Measurements from ENCODE around the gene HDHD2. TPM values are rescaled to one million over a fixed set of nuclear protein-coding genes. Genes with fewer than 3 reads are reported as not detected.

HDHD2 gene
- total and polyA plus RNA-seq, 5 donors, result 23.0 to 39.9 (median 35.4) TPM

DNA sequence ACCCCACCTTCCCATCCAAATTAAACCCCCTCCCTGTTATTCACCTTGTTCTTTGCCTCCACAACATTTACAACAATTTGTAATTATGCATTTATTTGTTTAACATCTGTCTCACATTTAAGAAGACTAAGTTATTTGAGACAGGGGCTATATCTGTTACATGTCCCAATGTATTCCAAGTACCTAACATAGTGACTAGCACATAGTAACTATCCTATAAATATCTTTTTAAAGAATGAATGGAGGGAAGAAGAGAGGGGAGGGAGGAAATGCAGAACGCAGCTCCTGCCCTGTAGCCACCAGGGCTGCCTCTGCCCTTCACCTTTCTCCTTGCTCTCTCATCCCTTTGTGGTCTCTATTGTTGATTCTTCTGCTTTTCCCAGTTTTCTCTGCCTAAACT is 40.6 kb downstream of the HDHD2 start:
- 77% methylated on average over 1 of the region's 1 CpG for WGBS
- intact Hi-C loops (cut with DNase I), result loop anchor here in 2 of 4 donors (10.0 kb wide), 1 partner anchor 635 kb away; no protein-coding TSS in a partner anchor
- ATAC-seq (no peak), DNase-seq (no peak)
- H3K27me3 ChIP-seq (ENCODE audit: control insufficient read depth, insufficient read depth), result no peaks in the 10 kb centered on the region
- H3K4me1 ChIP-seq (ENCODE audit: control insufficient read depth, insufficient read depth, low read length), result no peaks in the 10 kb centered on the region
- no peaks in the 10 kb centered on the region for H3K9me3 ChIP-seq (ENCODE audit: control insufficient read depth, low read length)
- H3K4me3 ChIP-seq (ENCODE audit: low read length), result no peak overlapping the region
- H3K27ac ChIP-seq (ENCODE audit: low read length), result no peak overlapping the region

DNA sequence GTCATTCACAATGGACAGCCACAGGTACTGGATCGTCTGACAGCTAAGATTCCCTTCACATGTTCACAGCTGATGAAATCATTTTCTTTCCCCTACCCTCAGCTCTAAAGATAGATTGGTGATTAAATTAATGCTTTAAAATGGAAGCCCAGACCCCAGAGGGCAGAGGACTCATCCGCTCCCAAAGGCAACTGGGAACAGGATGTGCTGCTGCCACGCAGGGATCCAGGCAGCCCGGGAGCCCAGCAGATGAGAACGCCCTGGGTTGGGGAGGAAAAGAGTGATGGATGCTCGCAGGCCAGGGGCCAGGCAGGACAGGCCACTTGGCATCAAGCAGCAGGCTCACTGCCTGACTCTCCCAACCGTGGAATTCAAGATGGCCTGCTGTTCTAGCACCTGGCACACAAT is 41.3 kb downstream of the HDHD2 start:
- no peaks in the 10 kb centered on the region for H3K4me1 ChIP-seq (ENCODE audit: control insufficient read depth, insufficient read depth, low read length)
- H3K4me3 ChIP-seq (ENCODE audit: low read length), result no peak overlapping the region
- ATAC-seq (no peak), DNase-seq (no peak)
- H3K27me3 ChIP-seq (ENCODE audit: control insufficient read depth, insufficient read depth), result no peaks in the 10 kb centered on the region
- no peaks in the 10 kb centered on the region for H3K9me3 ChIP-seq (ENCODE audit: control insufficient read depth, low read length)
- 88% methylated on average over 7 of the region's 7 CpGs for WGBS
- H3K27ac ChIP-seq (ENCODE audit: low read length), result no peak overlapping the region
- intact Hi-C loops (cut with DNase I), result loop anchor here in 2 of 4 donors (10.0 kb wide), 1 partner anchor 636 kb away; no protein-coding TSS in a partner anchor

DNA sequence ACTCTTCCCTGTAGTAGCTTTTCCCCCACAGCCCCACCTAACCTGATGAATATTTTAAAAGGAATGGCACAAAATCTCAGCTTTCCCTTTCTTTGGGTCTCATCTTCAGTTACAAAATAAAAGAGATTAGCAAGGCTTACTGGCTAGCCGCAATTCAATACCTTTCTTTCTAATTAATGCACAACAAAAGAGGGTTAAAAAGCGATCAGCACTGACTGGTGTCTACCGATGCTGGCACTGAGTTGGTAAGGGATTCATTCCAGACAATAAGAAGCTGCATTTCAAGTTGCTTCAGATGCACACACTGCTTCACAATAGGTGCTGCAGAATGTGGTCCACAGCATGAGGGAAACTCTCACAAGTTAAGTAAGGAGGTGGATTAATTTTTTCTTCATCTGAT is 41.9 kb downstream of the HDHD2 start:
- ATAC-seq, result no peak
- Histone ChIP-seq H3K27ac (ENCODE audit: low read length) (no peak overlapping the region), H3K9me3 (ENCODE audit: control insufficient read depth, low read length) (no peaks in the 10 kb centered on the region), H3K27me3 (ENCODE audit: control insufficient read depth, insufficient read depth) (no peaks in the 10 kb centered on the region), H3K4me1 (ENCODE audit: control insufficient read depth, insufficient read depth, low read length) (no peaks in the 10 kb centered on the region), H3K4me3 (ENCODE audit: low read length) (no peak overlapping the region)
- WGBS, result 83% methylated on average over 3 of the region's 3 CpGs
- no peak for DNase-seq
- intact Hi-C loops (cut with DNase I), result loop anchor here in 2 of 4 donors (10.0 kb wide), 1 partner anchor 636 kb away; no protein-coding TSS in a partner anchor

DNA sequence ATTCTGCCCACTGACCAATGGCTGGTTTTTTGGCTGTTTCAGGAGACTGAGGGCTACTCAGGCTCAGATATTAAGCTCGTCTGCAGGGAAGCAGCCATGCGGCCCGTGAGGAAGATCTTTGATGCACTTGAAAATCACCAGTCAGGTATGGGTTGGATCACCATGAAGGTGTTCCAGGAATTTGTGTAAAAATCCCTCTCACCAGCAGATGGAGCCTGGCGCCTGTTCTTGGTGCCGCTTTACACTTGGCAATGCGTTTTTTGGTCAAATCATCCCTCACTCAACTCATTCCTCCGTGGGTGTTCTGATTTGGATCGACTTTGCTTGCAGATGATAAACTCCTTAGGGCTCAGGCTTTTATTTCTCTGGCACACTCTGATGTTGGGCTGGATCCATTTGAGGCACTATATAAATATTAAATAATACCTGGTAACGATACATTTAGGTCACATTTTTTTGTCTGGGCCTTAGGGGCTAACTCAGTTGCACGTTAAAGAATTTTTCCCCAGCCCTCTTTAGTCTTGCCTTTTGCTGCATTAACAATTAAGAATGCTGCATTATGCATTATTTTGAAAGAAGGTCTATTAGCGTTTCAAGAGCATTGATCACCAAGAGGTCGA is 50.0 kb downstream of the HDHD2 start:
- peak; percentile 74 to 76 for ATAC-seq
- Histone ChIP-seq H3K9me3 (ENCODE audit: control insufficient read depth, low read length) (no peaks in the 10 kb centered on the region), H3K27me3 (ENCODE audit: control insufficient read depth, insufficient read depth) (no peaks in the 10 kb centered on the region), H3K4me3 (ENCODE audit: low read length) (no peak overlapping the region), H3K4me1 (ENCODE audit: control insufficient read depth, insufficient read depth, low read length) (no peaks in the 10 kb centered on the region), H3K27ac (ENCODE audit: low read length) (no peak overlapping the region)
- WGBS, result 25% methylated on average over 12 of the region's 12 CpGs
- intact Hi-C loops (cut with DNase I), result loop anchor here in 2 of 4 donors (2.0 to 10.0 kb wide), 2 partner anchors 104 to 644 kb away; no protein-coding TSS in a partner anchor
- DNase-seq, result peak in 2 of 3 donors; percentile 19 to 47

DNA sequence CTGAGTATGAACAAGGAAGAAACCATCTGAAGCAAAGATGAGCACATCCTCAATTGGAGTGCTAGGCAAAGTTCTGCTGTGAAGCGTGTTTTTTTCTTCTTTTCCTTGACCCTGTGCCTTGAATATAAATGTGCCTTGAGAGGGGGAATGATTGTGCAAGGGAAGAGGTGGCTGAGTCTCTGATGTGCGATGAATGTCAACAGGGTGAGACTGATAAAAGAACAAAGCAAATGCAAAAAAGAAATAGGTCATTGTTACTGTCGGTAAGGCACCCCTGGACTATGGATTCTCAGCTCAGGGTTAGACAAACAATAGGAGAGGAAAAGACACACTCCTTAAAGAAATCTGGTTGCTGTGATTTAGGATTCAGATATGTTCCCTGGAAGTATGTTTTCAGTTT is 54.5 kb downstream of the HDHD2 start:
- no peak overlapping the region for H3K27ac ChIP-seq (ENCODE audit: low read length)
- no peaks in the 10 kb centered on the region for H3K27me3 ChIP-seq (ENCODE audit: control insufficient read depth, insufficient read depth)
- ATAC-seq, result no peak
- DNase-seq, result no peak
- no peaks in the 10 kb centered on the region for H3K4me1 ChIP-seq (ENCODE audit: control insufficient read depth, insufficient read depth, low read length)
- no peaks in the 10 kb centered on the region for H3K9me3 ChIP-seq (ENCODE audit: control insufficient read depth, low read length)
- intact Hi-C loops (cut with DNase I), result loop anchor here in 2 of 4 donors (5.0 to 10.0 kb wide), 2 partner anchors 106 to 659 kb away; no protein-coding TSS in a partner anchor
- no peak overlapping the region for H3K4me3 ChIP-seq (ENCODE audit: low read length)
- WGBS, result 71% methylated on average over 3 of the region's 3 CpGs

DNA sequence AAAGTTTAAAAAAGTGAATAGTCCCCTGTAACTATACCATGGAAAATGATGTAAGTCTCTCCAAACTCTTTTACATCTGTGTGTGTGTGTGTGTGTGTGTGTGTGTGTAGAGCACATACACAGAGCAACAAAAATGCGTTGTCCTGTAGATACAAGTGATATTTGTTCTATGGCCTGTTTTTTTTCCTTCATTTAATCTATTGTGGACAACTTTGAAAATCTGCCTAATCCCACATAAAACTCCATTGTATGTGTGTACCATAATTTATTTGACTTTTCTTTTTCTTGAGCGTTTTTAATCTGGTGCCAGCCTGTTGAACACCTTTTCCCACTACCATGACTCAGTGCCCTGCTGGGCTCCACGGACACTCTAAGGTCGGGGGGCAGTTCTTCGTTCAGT is 62.6 kb downstream of the HDHD2 start:
- ATAC-seq, result no peak
- 90% methylated on average over 5 of the region's 5 CpGs for WGBS
- intact Hi-C loops (cut with DNase I), result no loop called here
- Histone ChIP-seq H3K4me3 (ENCODE audit: low read length) (no peak overlapping the region), H3K27me3 (ENCODE audit: control insufficient read depth, insufficient read depth) (no peaks in the 10 kb centered on the region), H3K4me1 (ENCODE audit: control insufficient read depth, insufficient read depth, low read length) (no peaks in the 10 kb centered on the region), H3K9me3 (ENCODE audit: control insufficient read depth, low read length) (no peaks in the 10 kb centered on the region), H3K27ac (ENCODE audit: low read length) (no peak overlapping the region)
- no peak for DNase-seq

DNA sequence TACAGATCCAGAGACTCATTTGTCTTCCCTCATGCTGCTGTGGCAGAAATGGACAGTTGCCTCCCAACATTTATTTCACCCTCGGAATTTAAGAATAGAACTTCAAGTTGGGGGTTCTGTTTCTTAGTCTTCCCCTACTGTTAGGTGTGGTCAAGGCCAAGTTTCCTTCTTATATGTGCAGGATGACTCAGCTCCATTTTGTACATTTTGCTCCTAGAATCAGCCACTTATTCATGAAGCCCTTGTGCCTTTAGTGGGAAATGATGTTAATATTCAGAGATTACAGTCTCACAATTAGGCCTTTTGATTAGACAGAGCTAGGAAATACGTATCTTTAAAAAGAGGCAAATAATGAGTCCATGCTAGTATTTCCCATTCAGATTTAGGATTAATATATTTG is 68.7 kb downstream of the HDHD2 start:
- WGBS, result 86% methylated on average over 2 of the region's 2 CpGs
- ATAC-seq (no peak), DNase-seq (no peak)
- Histone ChIP-seq H3K4me1 (ENCODE audit: control insufficient read depth, insufficient read depth, low read length) (no peaks in the 10 kb centered on the region), H3K27ac (ENCODE audit: low read length) (no peak overlapping the region), H3K9me3 (ENCODE audit: control insufficient read depth, low read length) (no peaks in the 10 kb centered on the region), H3K4me3 (ENCODE audit: low read length) (no peak overlapping the region), H3K27me3 (ENCODE audit: control insufficient read depth, insufficient read depth) (no peaks in the 10 kb centered on the region)
- intact Hi-C loops (cut with DNase I), result no loop called here

DNA sequence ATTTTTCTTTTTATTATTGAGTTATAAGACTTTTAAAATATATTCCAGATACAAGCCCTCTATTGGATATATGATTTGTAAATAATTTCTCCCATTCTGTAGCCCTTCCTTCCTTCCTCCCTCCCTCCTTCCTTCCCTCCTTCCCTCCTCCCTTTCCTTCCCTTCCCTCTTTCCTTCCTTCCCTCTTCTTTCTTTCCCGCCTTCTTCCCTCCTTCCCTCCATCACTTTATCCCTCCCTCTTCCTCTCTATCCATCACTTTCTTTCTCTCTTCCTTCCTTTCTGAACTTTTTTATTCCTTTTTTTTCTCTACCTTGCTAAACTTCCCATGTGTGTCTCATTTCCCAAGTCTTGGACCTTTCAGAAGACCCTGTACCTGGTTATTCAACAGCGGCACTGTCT is 69.4 kb downstream of the HDHD2 start:
- no peak for ATAC-seq
- Histone ChIP-seq H3K4me1 (ENCODE audit: control insufficient read depth, insufficient read depth, low read length) (no peaks in the 10 kb centered on the region), H3K27me3 (ENCODE audit: control insufficient read depth, insufficient read depth) (no peaks in the 10 kb centered on the region), H3K4me3 (ENCODE audit: low read length) (no peak overlapping the region), H3K27ac (ENCODE audit: low read length) (no peak overlapping the region), H3K9me3 (ENCODE audit: control insufficient read depth, low read length) (no peaks in the 10 kb centered on the region)
- no peak for DNase-seq
- intact Hi-C loops (cut with DNase I), result no loop called here
- WGBS, result 88% methylated on average over 2 of the region's 2 CpGs

DNA sequence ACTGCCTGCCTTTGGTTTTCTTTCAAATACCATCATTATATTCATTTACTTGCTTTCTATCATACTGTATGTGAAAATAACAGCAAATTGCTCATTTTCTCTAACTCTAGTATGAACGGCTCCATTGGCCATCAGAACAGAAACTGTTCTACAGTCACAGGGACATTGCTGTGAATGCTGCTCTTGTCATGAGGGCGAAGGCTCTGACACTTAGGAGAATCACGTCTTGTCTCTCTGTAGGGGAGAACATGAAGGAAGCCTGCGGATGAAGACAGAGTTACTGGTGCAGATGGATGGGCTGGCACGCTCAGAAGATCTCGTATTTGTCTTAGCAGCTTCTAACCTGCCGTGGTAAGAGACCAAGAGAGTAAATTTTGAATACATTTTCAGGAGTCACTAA is 73.2 kb downstream of the HDHD2 start:
- ATAC-seq (no peak), DNase-seq (no peak)
- intact Hi-C loops (cut with DNase I), result no loop called here
- Histone ChIP-seq H3K9me3 (ENCODE audit: control insufficient read depth, low read length) (no peaks in the 10 kb centered on the region), H3K27me3 (ENCODE audit: control insufficient read depth, insufficient read depth) (no peaks in the 10 kb centered on the region), H3K4me1 (ENCODE audit: control insufficient read depth, insufficient read depth, low read length) (no peaks in the 10 kb centered on the region), H3K27ac (ENCODE audit: low read length) (no peak overlapping the region), H3K4me3 (ENCODE audit: low read length) (no peak overlapping the region)
- 85% methylated on average over 7 of the region's 7 CpGs for WGBS

DNA sequence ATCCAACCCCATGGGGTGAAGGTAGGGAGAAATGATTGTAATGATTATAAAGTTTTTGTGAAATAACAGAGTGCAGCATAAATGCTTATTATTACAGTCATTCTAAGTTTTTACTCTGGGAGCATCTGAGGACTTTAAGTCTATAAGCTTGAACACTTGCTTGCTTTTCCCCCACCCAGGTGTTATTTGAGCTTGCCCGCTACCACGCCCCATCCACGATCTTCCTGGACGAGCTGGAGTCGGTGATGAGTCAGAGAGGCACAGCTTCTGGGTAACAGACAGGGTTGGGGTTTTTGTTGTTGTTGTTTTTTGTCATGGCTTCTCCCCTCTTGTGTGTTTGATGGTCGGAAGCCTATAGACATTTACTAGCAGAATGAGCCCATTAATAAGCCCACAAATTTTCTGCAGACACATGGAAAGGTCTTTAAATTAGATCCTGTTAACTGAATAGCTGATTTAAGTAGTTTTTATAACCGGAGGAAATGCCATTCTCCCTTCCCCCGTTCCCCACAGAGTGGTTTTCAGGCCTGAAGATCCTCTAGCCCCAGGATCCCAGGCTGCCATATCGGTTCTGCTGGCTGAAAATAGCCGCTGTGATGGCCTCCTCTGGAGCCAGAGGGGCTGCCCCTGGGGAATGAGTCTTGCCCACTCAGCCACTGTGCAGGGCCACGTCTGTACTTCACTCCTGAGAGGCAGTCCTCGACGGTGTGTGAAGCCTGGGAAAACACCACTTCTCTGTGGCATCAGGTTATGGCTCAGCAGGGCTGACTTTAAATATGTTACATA is 75.0 kb downstream of the HDHD2 start:
- ATAC-seq (no peak), DNase-seq (no peak)
- 58% methylated on average over 13 of the region's 13 CpGs for WGBS
- no peak overlapping the region for H3K27ac ChIP-seq (ENCODE audit: low read length)
- H3K27me3 ChIP-seq (ENCODE audit: control insufficient read depth, insufficient read depth), result no peaks in the 10 kb centered on the region
- no peaks in the 10 kb centered on the region for H3K4me1 ChIP-seq (ENCODE audit: control insufficient read depth, insufficient read depth, low read length)
- H3K4me3 ChIP-seq (ENCODE audit: low read length), result no peak overlapping the region
- intact Hi-C loops (cut with DNase I), result no loop called here
- H3K9me3 ChIP-seq (ENCODE audit: control insufficient read depth, low read length), result no peaks in the 10 kb centered on the region

DNA sequence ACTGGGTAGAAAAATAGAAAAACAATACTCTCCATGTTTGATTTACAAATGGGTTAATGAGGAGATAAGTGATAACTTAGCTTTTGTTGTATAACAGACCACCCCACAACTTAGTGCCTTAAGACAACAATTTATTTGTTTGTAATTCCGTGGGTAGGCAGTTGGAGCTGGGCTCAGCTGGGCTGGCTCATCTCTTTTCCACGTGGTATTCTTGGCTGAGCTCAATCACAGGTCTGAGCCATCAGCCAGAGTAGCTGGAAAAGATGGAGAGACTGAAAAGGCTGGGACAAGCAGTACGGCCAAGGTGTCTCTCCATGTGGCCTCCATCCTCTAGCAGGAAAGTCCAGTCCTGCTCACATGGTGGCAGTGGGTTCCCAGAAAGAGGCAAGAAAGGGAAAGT is 82.7 kb downstream of the HDHD2 start:
- ATAC-seq (no peak), DNase-seq (no peak)
- intact Hi-C loops (cut with DNase I), result no loop called here
- Histone ChIP-seq H3K9me3 (ENCODE audit: control insufficient read depth, low read length) (no peaks in the 10 kb centered on the region), H3K4me1 (ENCODE audit: control insufficient read depth, insufficient read depth, low read length) (no peaks in the 10 kb centered on the region), H3K4me3 (ENCODE audit: low read length) (no peak overlapping the region), H3K27ac (ENCODE audit: low read length) (no peak overlapping the region), H3K27me3 (ENCODE audit: control insufficient read depth, insufficient read depth) (no peaks in the 10 kb centered on the region)
- WGBS, result 74% methylated on average over 3 of the region's 3 CpGs

Measured in right cardiac atrium (tissue), 5 donors.